ENCODE measurements around the gene ANKRD10. TPM values are rescaled to one million over a fixed set of nuclear protein-coding genes. Genes with fewer than 3 reads are reported as not detected.
"Not testable (repeated sequence)": the region's sequence is repeated elsewhere in the genome, so short reads cannot be mapped to it uniquely, and the experiment has no call there.

Gene ANKRD10
- total RNA-seq, 4 donors from 2014 or later = 200 to 241 (median 207) TPM

GRCh38 chr13:110953833-110954532, 39.1 kb upstream of the ANKRD10 start:
- no peaks in the 10 kb centered on the region for H3K27me3 ChIP-seq
- no peak overlapping the region for H3K4me3 ChIP-seq
- DNase-seq (ENCODE audit: low spot score in 2 of 2) = no peak
- no peaks in the 10 kb centered on the region for H3K9me3 ChIP-seq
- H3K36me3 ChIP-seq = no peaks in the 10 kb centered on the region
- WGBS, 2 donors = 95 to 96% methylated on average over 14 of the region's 14 CpGs
- H3K4me1 ChIP-seq = peaks cover 0 to 12% (median 3%) of the 10 kb centered on the region in 4 donors
- TF ChIP-seq POLR2A (IDR thresholded peaks at IDR 0.05) = no peak
- TF ChIP-seq EP300 (IDR thresholded peaks at IDR 0.05) = no peak
- no peak for TF ChIP-seq CTCF (IDR thresholded peaks at IDR 0.05)
- H3K27ac ChIP-seq = peak overlapping the region in 1 of 4 donors; percentile 68

GRCh38 chr13:110953416-110953815, 38.5 kb upstream of the ANKRD10 start:
- Histone ChIP-seq H3K36me3 (no peaks in the 10 kb centered on the region), H3K27me3 (no peaks in the 10 kb centered on the region), H3K4me3 (no peak overlapping the region), H3K4me1 (peaks cover 0 to 12% (median 3%) of the 10 kb centered on the region in 4 donors), H3K9me3 (no peaks in the 10 kb centered on the region), H3K27ac (no peak overlapping the region)
- no peak for TF ChIP-seq POLR2A (IDR thresholded peaks at IDR 0.05)
- TF ChIP-seq CTCF (IDR thresholded peaks at IDR 0.05) = no peak
- no peak for TF ChIP-seq EP300 (IDR thresholded peaks at IDR 0.05)
- no peak for DNase-seq (ENCODE audit: low spot score in 2 of 2)
- WGBS, 2 donors = 93 to 95% methylated on average over 12 of the region's 12 CpGs

- 86 to 97% methylated on average over 6 of the region's 6 CpGs for whole genome bisulfite sequencing, 2 donors
- not testable (repeated sequence) for H3K27me3 ChIP-seq; H3K27ac ChIP-seq; DNase-seq (ENCODE audit: low spot score in 2 of 2); H3K4me3 ChIP-seq; H3K36me3 ChIP-seq; H3K9me3 ChIP-seq
- peaks cover 0 to 12% (median 3%) of the 10 kb centered on the region in 4 donors for H3K4me1 ChIP-seq
These were observed 37.3 kb upstream of the ANKRD10 start for GRCh38 chr13:110952135-110952534.

- DNase-seq (ENCODE audit: low spot score in 2 of 2) = no peak
- H3K9me3 ChIP-seq = no peaks in the 10 kb centered on the region
- 68 to 81% methylated on average over 8 of the region's 8 CpGs for WGBS, 2 donors
- H3K27me3 ChIP-seq = no peaks in the 10 kb centered on the region
- H3K36me3 ChIP-seq = no peaks in the 10 kb centered on the region
- H3K4me1 ChIP-seq = peaks cover 0 to 13% (median 3%) of the 10 kb centered on the region in 4 donors
- H3K27ac ChIP-seq = no peak overlapping the region
- TF ChIP-seq CTCF (IDR thresholded peaks at IDR 0.05) (no peak), EP300 (IDR thresholded peaks at IDR 0.05) (no peak), POLR2A (IDR thresholded peaks at IDR 0.05) (no peak)
- H3K4me3 ChIP-seq = no peak overlapping the region
These were observed 36.1 kb upstream of the ANKRD10 start for GRCh38 chr13:110950819-110951570.

GRCh38 chr13:110950356-110950755, 35.5 kb upstream of the ANKRD10 start:
- DNase-seq (ENCODE audit: low spot score in 2 of 2) = no peak
- Histone ChIP-seq H3K27ac (no peak overlapping the region), H3K36me3 (no peaks in the 10 kb centered on the region), H3K4me3 (no peak overlapping the region), H3K9me3 (no peaks in the 10 kb centered on the region), H3K27me3 (no peaks in the 10 kb centered on the region), H3K4me1 (peaks cover 0 to 15% (median 3%) of the 10 kb centered on the region in 4 donors)
- TF ChIP-seq CTCF (IDR thresholded peaks at IDR 0.05) (no peak), EP300 (IDR thresholded peaks at IDR 0.05) (no peak), POLR2A (IDR thresholded peaks at IDR 0.05) (no peak)
- 90 to 91% methylated on average over 8 of the region's 8 CpGs for WGBS, 2 donors

All from tibial nerve (tissue), 4 donors.